Upper lobe of right lung (tissue), 1 donor: Measurements from ENCODE around the gene NACAD. TPM values are rescaled to one million over a fixed set of nuclear protein-coding genes. Genes with fewer than 3 reads are reported as not detected.

Source experiments
- ATAC-seq: fragments of 200-7000 bp; cut with Tn5 transposase; one replicate; pipeline ENCODE4 v1.9.1; 2020; ENCODE audit warnings: mild to moderate bottlenecking, moderate library complexity
- DNase-seq: peaks from one replicate; pipeline ENCODE4 v3.0.0-alpha.2; 2020
- H3K27ac ChIP-seq: fragments of 200-600 bp; one replicate; pipeline ENCODE4 v1.8.0; 2022
- H3K27me3 ChIP-seq: fragments of 200-600 bp; one replicate; pipeline ENCODE4 v1.8.0; 2022; ENCODE audit warnings: mild to moderate bottlenecking
- H3K36me3 ChIP-seq: fragments of 200-600 bp; one replicate; pipeline ENCODE4 v1.8.0; 2022
- H3K4me1 ChIP-seq: fragments of 200-600 bp; one replicate; pipeline ENCODE4 v1.8.0; 2022
- H3K4me3 ChIP-seq: fragments of 200-600 bp; one replicate; pipeline ENCODE4 v1.8.0; 2022; ENCODE audit warnings: mild to moderate bottlenecking
- H3K9me3 ChIP-seq: fragments of 200-600 bp; one replicate; pipeline ENCODE4 v1.8.0; 2022
- intact Hi-C: fragments of 100-400 bp; cut with DNase I; formaldehyde crosslinking; loops from one replicate; pipeline ENCODE4 v1.11.0; 2022
- total RNA-seq: library from RNA; stranded (reverse); fragmentation: NEBNext Ultra II Directional; extraction: Animal tissue kit (Norgen Biotek cat#: 25700); gene quantifications from one replicate; pipeline ENCODE4 v1.2.1, GENCODE V29; 2021
- TF ChIP-seq, protein P1 (sequence below): fragments of 200-600 bp; IDR thresholded peaks from one replicate; pipeline ENCODE4 v1.8.0; 2022; ENCODE audit warnings: antibody characterized with exemption
- donor health status: DM: no; HTN: yes; CAD: no; lungs with severe emphysema.

Gene NACAD
- total RNA-seq, 1 donor from 2014 or later = 2.3 TPM

GRCh38 chr7:45080265-45080957, 8.4 kb downstream of the NACAD start:
- no peaks in the 10 kb centered on the region for H3K4me1 ChIP-seq
- H3K36me3 ChIP-seq = peaks cover 18% of the 10 kb centered on the region
- no peaks in the 10 kb centered on the region for H3K9me3 ChIP-seq
- DNase-seq (peak; percentile 65), ATAC-seq (peak; percentile 6)
- no peaks in the 10 kb centered on the region for H3K27me3 ChIP-seq
- no peak overlapping the region for H3K4me3 ChIP-seq
- intact Hi-C loops = no loop called here
- no peak overlapping the region for H3K27ac ChIP-seq
- TF ChIP-seq, protein P1, sequence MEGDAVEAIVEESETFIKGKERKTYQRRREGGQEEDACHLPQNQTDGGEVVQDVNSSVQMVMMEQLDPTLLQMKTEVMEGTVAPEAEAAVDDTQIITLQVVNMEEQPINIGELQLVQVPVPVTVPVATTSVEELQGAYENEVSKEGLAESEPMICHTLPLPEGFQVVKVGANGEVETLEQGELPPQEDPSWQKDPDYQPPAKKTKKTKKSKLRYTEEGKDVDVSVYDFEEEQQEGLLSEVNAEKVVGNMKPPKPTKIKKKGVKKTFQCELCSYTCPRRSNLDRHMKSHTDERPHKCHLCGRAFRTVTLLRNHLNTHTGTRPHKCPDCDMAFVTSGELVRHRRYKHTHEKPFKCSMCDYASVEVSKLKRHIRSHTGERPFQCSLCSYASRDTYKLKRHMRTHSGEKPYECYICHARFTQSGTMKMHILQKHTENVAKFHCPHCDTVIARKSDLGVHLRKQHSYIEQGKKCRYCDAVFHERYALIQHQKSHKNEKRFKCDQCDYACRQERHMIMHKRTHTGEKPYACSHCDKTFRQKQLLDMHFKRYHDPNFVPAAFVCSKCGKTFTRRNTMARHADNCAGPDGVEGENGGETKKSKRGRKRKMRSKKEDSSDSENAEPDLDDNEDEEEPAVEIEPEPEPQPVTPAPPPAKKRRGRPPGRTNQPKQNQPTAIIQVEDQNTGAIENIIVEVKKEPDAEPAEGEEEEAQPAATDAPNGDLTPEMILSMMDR = no peak

GRCh38 chr7:45078125-45078681, 10.6 kb downstream of the NACAD start:
- H3K36me3 ChIP-seq = peaks cover 40% of the 10 kb centered on the region
- no peak overlapping the region for H3K4me3 ChIP-seq
- ATAC-seq = no peak
- H3K27ac ChIP-seq = no peak overlapping the region
- TF ChIP-seq, protein P1 = no peak
- no peaks in the 10 kb centered on the region for H3K4me1 ChIP-seq
- intact Hi-C loops = no loop called here
- no peaks in the 10 kb centered on the region for H3K9me3 ChIP-seq
- no peaks in the 10 kb centered on the region for H3K27me3 ChIP-seq
- DNase-seq = no peak

GRCh38 chr7:45077579-45077978, 11.2 kb downstream of the NACAD start:
- no peak for DNase-seq
- H3K27ac ChIP-seq = no peak overlapping the region
- peaks cover 47% of the 10 kb centered on the region for H3K36me3 ChIP-seq
- TF ChIP-seq, protein P1 = no peak
- H3K4me1 ChIP-seq = no peaks in the 10 kb centered on the region
- no peak overlapping the region for H3K4me3 ChIP-seq
- no peaks in the 10 kb centered on the region for H3K9me3 ChIP-seq
- intact Hi-C loops = no loop called here
- ATAC-seq = no peak
- H3K27me3 ChIP-seq = no peaks in the 10 kb centered on the region

DNA sequence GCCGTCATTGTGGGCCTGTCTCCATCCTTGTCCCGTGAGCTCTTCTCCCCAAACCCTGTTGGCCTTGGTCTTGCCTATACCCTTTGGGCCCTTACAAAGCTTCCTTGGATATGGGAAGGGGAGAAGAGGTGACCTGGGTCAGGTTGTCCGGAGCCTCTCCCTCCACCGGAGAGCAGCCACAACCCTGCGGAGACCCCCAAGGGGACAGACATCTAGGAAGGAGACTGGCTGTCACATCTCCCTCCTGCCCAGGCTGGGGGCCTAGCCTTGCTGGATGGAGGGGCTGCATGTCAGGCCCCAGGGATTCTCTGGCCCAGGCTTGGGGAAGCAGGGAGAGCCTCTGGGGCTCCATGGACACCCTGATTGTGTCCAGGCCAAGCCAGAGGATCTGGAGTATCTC, 11.8 kb downstream of the NACAD start:
- Histone ChIP-seq H3K27me3 (no peaks in the 10 kb centered on the region), H3K36me3 (peaks cover 53% of the 10 kb centered on the region), H3K27ac (no peak overlapping the region), H3K9me3 (no peaks in the 10 kb centered on the region), H3K4me1 (no peaks in the 10 kb centered on the region), H3K4me3 (no peak overlapping the region)
- DNase-seq (no peak), ATAC-seq (no peak)
- intact Hi-C loops = no loop called here
- TF ChIP-seq, protein P1 = no peak

DNA sequence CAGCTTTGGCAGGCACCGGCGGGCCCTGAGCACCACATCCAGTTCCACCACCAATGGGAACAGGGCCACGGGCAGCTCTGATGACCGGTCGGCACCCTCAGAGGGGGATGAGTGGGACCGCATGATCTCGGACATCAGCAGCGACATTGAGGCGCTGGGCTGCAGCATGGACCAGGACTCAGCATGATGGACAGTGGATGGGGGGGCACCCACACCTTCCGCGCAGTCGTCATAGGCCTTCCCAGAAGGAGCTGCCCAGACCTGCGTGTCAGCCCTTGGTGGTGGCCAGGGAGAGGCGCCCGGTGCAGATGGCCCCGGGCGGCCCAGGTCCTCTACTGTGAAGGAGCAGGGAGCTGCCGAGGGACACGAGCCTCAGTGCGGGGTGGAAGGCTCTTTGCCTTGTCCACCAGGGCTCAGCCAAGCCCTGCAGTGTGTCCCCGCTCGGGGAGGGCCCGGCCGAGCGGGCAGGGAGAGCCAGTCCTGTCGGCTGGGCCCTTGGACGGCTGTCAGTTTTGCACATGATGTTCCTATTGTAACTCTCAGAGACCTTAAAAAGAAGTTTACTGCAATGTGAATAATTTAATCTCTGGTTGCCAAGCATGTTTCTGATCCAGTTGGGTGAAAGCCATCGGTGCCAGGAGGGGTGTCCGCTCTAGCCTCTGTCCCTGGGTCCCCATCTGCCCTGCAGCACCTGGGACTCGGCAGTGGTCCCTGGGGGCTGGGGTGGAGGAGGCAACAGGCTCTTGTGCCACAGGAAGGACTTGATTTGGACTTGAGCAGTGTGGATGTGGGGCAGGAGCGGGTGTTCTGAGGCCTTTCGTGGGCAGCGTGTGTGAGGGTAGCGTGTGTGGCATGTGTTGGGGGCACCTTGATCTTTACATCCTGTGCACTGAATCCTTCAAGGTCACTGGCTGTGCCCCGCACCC, 12.6 kb downstream of the NACAD start:
- DNase-seq (no peak), ATAC-seq (no peak)
- intact Hi-C loops = no loop called here
- no peak overlapping the region for H3K4me3 ChIP-seq
- no peaks in the 10 kb centered on the region for H3K27me3 ChIP-seq
- TF ChIP-seq, protein P1 = no peak
- peaks cover 61% of the 10 kb centered on the region for H3K36me3 ChIP-seq
- no peak overlapping the region for H3K27ac ChIP-seq
- no peaks in the 10 kb centered on the region for H3K4me1 ChIP-seq
- H3K9me3 ChIP-seq = no peaks in the 10 kb centered on the region
